ENCODE data around the gene BCL7A. TPM values are rescaled to one million over a fixed set of nuclear protein-coding genes. Genes with fewer than 3 reads are reported as not detected.

Gene BCL7A
- total RNA-seq, 1 donor from 2014 or later, result 8.1 TPM

- Histone ChIP-seq H3K4me3 (peak overlapping the region; percentile 70 to 87), H3K4me1 (peaks cover 37% of the 10 kb centered on the region), H3K27me3 (no peaks in the 10 kb centered on the region), H3K36me3 (no peaks in the 10 kb centered on the region), H3K27ac (peak overlapping the region; percentile 89), H3K9me3 (no peaks in the 10 kb centered on the region)
- TF ChIP-seq POLR2AphosphoS5 (IDR thresholded peaks at IDR 0.05; ENCODE audit: insufficient read depth in 1 of 2, low read depth in 1 of 2), result peak; percentile 81 to 82
- no peak for TF ChIP-seq CTCF (IDR thresholded peaks at IDR 0.05)
- TF ChIP-seq POLR2A (IDR thresholded peaks at IDR 0.05), result peak in 1 of 2 donors; percentile 50
- DNase-seq (ENCODE audit: extremely low spot score in 2 of 2), result no peak
- intact Hi-C loops (cut with DNase I), result loop anchor here (5.0 to 10.0 kb wide), 2 partner anchors 109 to 1186 kb away; partner anchors contain the start of gene CFAP251
Measured at GRCh38 chr12:122023339-122024131, 1.9 kb downstream of the BCL7A start.

GRCh38 chr12:122024132-122024785, 2.6 kb downstream of the BCL7A start:
- Histone ChIP-seq H3K4me3 (peak overlapping the region; percentile 70 to 87), H3K4me1 (peaks cover 44% of the 10 kb centered on the region), H3K9me3 (no peaks in the 10 kb centered on the region), H3K27ac (peak overlapping the region; percentile 89), H3K36me3 (no peaks in the 10 kb centered on the region), H3K27me3 (no peaks in the 10 kb centered on the region)
- intact Hi-C loops (cut with DNase I), result loop anchor here (5.0 to 10.0 kb wide), 2 partner anchors 109 to 1187 kb away; partner anchors contain the start of gene CFAP251
- no peak for DNase-seq (ENCODE audit: extremely low spot score in 2 of 2)
- TF ChIP-seq POLR2AphosphoS5 (IDR thresholded peaks at IDR 0.05; ENCODE audit: insufficient read depth in 1 of 2, low read depth in 1 of 2) (no peak), POLR2A (IDR thresholded peaks at IDR 0.05) (no peak), CTCF (IDR thresholded peaks at IDR 0.05) (no peak)

- no peaks in the 10 kb centered on the region for H3K36me3 ChIP-seq
- H3K27ac ChIP-seq, result no peak overlapping the region
- H3K4me3 ChIP-seq, result no peak overlapping the region
- no peaks in the 10 kb centered on the region for H3K27me3 ChIP-seq
- peaks cover 54% of the 10 kb centered on the region for H3K4me1 ChIP-seq
- no peak for TF ChIP-seq POLR2A (IDR thresholded peaks at IDR 0.05)
- no peak for TF ChIP-seq CTCF (IDR thresholded peaks at IDR 0.05)
- TF ChIP-seq POLR2AphosphoS5 (IDR thresholded peaks at IDR 0.05; ENCODE audit: insufficient read depth in 1 of 2, low read depth in 1 of 2), result no peak
- intact Hi-C loops (cut with DNase I), result loop anchor here (10.0 kb wide), 1 partner anchor 112 kb away; the partner anchor contains the start of gene CFAP251
- DNase-seq (ENCODE audit: extremely low spot score in 2 of 2), result no peak
- H3K9me3 ChIP-seq, result no peaks in the 10 kb centered on the region
Measured at GRCh38 chr12:122026706-122027333, 5.1 kb downstream of the BCL7A start.

GRCh38 chr12:122028165-122028904, 6.7 kb downstream of the BCL7A start:
- Histone ChIP-seq H3K27ac (no peak overlapping the region), H3K36me3 (no peaks in the 10 kb centered on the region), H3K27me3 (no peaks in the 10 kb centered on the region), H3K4me3 (no peak overlapping the region), H3K9me3 (no peaks in the 10 kb centered on the region), H3K4me1 (peaks cover 54% of the 10 kb centered on the region)
- intact Hi-C loops (cut with DNase I), result loop anchor here (10.0 kb wide), 1 partner anchor 114 kb away; the partner anchor contains the start of gene CFAP251
- DNase-seq (ENCODE audit: extremely low spot score in 2 of 2), result no peak
- TF ChIP-seq POLR2AphosphoS5 (IDR thresholded peaks at IDR 0.05; ENCODE audit: insufficient read depth in 1 of 2, low read depth in 1 of 2), result no peak
- no peak for TF ChIP-seq CTCF (IDR thresholded peaks at IDR 0.05)
- no peak for TF ChIP-seq POLR2A (IDR thresholded peaks at IDR 0.05)
